GM19099 (cell line): ENCODE data around the gene CNTN1.

Experiments
- POLR2A ChIP-seq: IDR thresholded peaks from 3 replicates; pipeline ENCODE4 v1.6.1; 2011; ENCODE audit warnings: low read depth; ENCODE audit not compliant: insufficient read length; ENCODE audit errors: extremely low read depth

The CNTN1 gene

DNA sequence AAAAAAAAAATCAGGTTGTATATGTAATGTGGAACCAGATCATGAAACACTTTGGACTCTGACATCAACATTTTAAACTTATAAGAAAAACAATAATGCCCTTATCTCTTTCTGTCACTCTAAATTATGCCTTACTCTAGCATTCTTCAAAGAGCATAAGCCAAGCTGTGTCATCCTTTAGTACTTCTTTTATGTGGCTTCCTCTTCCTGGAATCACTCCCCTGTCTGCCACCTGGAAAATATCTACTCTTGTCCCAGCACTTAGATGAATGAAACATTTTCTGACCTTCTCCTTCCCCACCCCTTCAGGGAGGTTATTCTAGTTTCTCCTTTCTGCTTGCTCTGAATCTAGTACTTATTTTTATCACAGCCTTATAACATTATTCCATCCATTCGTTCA is 101.2 kb downstream of the CNTN1 start:
- TF ChIP-seq POLR2A = no peak

GRCh38 chr12:40794087-40794486 is 101.8 kb downstream of the CNTN1 start:
- no peak for TF ChIP-seq POLR2A

DNA sequence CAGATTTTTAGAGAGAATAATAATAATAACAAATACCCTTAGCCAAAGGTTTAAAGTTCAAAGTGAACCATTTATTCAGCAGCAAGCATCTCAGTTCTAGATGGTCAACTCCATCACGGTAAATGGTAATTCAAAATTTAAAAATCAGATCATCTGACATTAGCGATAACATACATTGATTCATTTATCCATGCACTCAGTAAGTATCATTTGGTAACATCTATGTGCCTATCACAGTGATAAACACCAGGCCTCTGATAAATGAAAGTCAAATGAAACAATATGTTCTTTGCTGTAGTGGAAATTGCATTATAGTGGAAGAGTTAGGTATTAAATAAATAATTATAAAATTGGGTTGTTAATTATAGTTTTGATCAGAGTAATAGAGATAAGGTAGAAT is 108.8 kb downstream of the CNTN1 start:
- TF ChIP-seq POLR2A = no peak

DNA sequence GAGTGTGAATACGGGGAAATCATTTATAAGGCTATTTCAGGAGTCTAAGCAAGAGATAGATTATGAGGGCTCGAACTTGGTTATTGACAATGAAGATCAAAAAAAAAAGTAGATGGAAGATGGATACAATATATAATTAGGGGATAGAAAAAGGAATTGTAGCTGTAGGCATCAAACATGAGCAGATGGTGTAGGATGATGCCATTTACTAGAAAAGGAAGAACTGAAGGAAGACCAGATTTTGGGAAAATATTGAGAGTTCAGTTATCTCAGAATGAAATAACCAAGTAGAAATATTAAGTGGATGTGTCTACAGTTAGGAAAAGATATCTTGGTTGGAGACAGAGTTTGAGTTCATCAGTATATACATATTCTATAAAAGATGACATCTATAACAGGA is 109.6 kb downstream of the CNTN1 start:
- TF ChIP-seq POLR2A = no peak

GRCh38 chr12:40802656-40803055 is 110.4 kb downstream of the CNTN1 start:
- TF ChIP-seq POLR2A = no peak

DNA sequence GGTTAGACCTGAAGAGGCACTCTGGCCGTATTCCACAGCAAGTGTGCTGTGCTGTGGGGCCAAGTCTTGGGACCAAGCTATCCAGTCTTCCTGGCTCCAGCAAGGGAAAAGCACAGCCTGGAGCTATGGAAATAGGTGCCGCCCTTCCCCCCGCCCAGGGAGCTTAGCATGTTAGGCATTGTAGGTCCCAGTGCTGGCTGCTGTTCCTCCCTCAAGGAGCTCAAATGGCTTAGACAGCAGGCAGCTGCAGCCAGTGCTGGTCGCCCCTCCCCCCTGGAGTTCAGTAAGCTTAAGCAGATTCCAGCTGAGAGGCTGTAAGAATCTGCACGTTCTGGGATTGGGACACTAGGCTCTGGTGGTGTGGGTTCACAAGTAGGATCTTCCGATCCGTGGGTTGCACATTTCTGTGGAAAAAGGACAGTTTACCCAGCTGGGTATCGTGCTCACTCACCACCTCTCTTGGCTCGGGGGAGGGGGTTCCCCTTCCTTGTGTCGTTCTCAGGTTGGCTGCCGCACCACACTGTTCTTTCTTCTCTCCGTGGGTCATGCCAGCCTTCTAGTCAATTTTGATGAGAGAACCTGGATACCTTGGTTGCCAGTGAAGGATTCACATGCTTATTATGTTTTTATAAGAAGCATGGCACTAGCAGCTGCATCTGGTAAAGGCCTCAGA is 127.3 kb downstream of the CNTN1 start:
- TF ChIP-seq POLR2A = no peak

GRCh38 chr12:40820794-40821484 is 128.7 kb downstream of the CNTN1 start:
- no peak for TF ChIP-seq POLR2A

GRCh38 chr12:40825156-40825555 is 132.9 kb downstream of the CNTN1 start:
- TF ChIP-seq POLR2A = no peak

DNA sequence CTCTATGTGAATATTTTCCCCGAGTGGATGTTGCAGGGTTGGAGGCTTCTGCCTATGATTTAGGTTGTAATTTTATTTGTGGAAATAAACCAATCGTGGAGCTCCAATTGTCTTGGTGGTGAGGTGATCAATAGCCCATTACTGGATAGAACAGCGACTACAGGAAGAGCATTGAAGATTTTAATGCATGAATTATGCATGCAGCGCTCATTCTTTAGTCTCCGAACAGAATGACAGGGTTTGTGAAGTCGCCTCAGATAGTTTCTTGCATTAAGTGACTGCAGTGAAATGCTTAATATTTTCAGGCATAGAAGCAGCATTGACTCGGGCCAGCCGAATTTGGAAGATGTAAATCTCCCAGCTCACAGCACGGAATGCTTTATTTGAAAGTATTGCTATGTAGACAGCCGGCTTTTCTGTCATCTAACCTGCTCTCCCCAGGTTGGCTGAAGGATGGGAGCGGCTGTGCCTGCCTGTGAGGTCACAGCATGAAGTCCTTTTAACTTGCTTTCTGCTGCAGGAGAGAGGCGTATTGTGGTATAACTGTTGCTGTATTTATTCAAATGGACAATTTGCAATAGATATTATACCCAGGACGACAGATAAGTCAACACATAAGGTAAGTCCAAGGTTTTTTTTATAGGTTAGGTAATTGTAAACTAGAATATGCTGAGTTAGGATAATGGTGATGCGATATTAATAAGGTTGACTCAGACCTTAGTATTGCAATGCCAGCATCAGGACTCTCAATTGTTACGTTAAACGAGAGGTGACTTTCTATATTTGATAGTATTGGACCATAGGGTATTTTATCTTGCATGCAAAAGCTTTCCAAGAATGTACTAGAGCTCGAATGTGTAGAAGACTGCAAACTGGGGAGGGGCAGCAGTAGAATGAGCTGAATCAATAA is 135.7 kb downstream of the CNTN1 start:
- no peak for TF ChIP-seq POLR2A

- TF ChIP-seq POLR2A = no peak
These were observed 136.4 kb downstream of the CNTN1 start for GRCh38 chr12:40828593-40828990.

DNA sequence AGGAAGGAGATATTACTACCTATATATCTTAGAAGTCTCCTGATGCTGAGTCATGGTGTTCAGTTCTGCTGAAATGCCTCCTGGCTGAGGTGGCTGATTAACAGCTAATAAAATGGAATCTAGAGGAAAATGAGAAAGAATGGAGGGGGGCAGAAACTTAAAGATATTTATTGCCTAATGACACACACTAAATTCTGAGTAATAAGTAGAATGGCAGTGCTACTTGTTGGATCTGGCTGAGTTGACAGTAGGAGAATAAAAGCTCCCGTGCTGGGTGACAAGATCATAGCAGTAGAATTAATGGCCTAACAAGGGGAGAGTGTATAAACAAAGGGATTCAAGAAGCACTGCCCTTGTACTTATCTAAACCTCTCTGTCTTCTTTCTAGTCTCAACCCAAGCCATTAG is 137.5 kb downstream of the CNTN1 start:
- no peak for TF ChIP-seq POLR2A

DNA sequence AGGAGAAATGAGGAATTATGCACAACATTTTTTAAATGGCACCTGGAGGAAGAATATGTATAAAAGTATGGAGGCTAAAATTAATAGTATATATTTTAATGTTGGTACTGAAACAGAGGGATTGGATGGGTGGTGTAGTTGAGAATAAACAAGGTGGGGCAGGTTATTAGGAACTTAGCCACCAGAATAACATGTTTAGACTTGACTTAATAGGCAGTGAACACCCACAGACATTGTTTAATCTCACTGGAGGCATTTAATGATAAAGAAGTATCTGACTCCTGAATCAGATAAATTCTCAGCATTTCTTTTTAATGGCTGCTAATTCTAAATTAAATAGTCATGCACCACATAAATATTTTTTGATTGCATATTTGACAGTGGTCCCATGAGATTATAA is 139.7 kb downstream of the CNTN1 start:
- no peak for TF ChIP-seq POLR2A

DNA sequence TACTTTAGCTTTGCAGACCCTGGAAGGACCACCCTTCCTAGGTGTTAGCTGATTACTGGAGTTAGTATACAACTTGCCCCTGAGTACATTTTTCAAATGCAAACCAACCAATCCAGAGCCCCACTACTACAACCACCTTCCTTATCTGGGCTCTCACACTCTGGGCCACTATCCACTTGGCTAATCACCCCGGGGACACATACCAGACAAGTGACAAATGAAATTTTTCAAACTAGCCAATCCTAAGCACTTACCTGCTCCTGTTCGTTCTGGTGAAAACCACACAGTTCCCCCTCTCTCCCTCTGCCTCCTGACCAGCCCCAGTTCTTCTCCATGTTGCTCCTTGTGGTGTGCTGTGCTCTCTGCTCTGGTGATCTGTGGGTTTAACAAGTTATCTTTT is 140.4 kb downstream of the CNTN1 start:
- no peak for TF ChIP-seq POLR2A

DNA sequence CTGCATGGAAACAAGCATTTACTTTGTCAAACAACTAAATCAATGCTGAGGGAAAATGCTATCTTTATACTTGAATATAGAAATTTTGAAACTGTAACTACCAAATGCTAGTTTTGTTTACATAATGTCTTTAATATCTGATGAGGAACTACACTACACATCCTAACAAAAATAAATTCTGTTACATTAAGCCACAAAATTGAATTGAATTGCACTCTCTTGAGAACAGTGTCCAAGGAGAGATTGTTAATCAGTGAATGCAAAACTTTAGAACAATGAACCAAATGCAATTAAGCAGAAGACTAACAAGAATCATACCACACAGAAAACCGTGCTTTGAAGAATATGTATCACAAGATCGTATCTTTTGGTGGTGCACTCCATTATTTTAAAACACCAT is 141.6 kb downstream of the CNTN1 start:
- no peak for TF ChIP-seq POLR2A

DNA sequence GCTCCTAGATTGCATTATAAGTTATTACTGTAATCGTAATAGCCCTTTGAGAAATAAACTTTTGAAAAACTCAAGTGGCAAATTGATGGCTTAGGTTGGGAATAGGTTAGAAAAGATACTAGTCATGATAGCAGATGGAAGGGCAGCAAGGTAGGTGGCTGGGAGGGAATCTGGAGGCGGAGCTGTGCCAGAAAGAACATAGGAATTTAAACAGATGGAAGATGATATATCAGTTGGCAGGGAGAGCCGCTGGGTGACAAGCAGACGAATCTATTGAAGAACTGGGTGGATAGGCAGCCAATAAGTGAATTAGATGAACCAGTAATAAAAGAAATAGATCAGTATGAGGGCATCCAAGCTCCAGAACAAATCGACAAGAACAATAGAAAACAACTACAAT is 142.1 kb downstream of the CNTN1 start:
- no peak for TF ChIP-seq POLR2A
